Stimulated activated CD4-positive, alpha-beta T cell treated with anti-CD3 and anti-CD28 coated beads, Interleukin-12 subunit alpha, Interleukin-12 subunit beta, amount 100 ng/mL, for 4 hours (primary cell): ENCODE data around the gene DMTF1.

Source experiments
- DNase-seq: peaks from one replicate; pipeline ENCODE4 v3.0.0-alpha.2; 2020

Gene DMTF1

DNA sequence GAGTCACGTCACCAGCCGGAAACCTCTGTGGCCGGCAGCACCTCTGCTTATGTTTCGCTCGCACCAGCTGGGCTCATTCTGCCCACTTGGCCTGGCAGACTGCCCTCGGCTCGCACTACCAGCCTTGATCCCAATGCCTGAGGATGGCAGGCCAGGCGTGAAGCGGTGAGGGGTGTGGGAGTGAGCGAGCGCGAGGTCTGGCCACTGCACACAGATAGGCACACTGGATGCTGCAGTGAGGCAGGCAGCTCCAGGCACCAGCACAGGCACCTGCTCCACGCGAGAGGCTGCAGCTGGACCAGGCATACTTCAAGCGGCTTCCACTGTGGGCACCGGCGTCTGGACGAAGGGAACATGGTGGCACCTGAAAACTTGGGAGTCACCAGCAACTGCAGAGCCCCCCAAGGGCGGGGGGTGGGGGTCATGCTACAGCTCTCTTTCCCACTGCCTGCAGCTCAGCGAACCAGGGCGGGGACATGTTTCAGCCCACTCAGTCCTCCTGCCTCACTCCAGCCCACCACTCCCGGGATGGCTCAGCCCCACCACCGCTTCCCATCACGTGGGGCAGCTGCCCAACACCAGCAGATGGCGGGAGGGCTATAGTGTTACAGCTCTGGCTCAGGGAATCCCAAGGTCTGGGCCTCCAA, 5.4 kb upstream of the DMTF1 start:
- no peak for DNase-seq

- DNase-seq, result no peak
These were observed 4.8 kb upstream of the DMTF1 start for GRCh38 chr7:87147500-87147899.

- DNase-seq, result no peak
These were observed 3.8 kb upstream of the DMTF1 start for GRCh38 chr7:87148332-87148955.

GRCh38 chr7:87151002-87151728, 1.1 kb upstream of the DMTF1 start:
- no peak for DNase-seq

DNA sequence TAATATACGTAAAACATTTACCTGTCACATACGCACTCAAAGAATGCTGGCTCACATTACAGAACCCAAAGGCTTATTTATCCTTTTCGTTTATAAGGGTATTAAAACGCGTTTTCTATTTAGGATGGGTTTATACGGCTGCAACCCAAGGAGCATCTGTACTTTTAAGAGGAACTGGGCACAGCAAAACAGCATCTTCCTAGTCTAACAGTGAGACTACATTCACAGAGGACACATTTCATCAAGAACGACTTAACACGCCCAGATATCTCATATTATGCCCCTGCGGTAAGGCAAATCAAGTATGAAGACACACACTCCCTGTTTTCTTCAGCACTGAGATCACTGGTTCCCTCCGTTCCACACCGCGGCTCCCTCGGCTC, 533 bp upstream of the DMTF1 start:
- DNase-seq, result no peak

GRCh38 chr7:87152897-87153641, 816 bp downstream of the DMTF1 start:
- DNase-seq, result peak; percentile 17

DNA sequence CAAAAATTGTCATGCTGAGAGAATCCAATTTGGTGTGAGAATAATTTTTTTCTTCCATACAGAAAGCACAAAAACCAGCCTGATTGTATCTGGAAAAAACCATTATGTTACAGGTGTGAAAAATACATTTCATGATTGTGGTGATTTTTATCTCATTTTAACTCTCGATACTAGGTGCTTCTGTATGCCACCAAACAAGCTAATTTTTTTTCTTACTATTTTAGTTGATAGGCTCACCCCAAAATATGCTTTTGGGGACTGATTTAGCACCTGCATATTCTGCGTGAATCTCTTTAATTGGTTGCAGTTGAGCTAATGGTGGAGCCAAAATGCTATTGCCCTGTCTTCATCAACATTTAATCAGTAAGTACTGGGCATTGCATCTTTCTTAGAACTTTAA, 1.9 kb downstream of the DMTF1 start:
- no peak for DNase-seq

DNA sequence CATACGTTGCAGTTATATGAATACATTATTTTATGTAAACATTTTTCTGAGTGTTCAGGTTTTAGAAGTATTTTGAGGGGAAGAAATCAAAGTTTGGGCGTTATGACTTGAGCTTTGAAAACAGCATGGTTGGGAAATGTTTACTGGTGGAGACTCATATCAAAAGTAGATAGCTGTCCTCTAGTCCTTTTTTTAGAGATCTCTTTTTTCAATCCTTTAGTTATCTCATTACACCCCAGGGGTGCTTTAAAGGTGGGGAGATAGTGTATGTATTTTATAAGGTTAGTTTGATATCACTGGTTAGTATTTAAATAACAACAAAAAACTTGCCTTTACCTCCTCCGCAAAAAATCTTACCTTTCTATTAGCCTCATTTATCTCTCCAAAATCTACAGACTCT, 2.3 kb downstream of the DMTF1 start:
- no peak for DNase-seq

GRCh38 chr7:87155788-87156187, 3.5 kb downstream of the DMTF1 start:
- no peak for DNase-seq

GRCh38 chr7:87156709-87157108, 4.5 kb downstream of the DMTF1 start:
- DNase-seq, result no peak

DNA sequence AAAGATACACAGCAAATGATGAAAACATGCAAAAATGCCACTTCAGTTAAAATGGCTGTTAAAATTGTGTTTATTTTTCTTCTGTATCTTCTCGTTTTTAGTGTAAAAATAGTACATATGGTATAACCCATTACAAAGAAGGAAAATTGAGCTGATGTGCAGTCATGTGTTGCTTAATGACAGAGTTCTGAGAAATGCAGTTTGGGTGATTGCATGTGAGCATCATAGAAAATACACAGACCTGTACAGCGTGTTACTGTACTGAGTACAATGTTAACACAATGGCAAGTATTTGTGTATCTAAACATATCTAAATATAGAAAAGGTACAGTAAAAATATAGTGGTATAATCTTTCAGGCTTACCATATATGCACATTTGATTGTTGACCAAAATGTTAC, 7.3 kb downstream of the DMTF1 start:
- no peak for DNase-seq

GRCh38 chr7:87164433-87164832, 12.2 kb downstream of the DMTF1 start:
- no peak for DNase-seq

DNA sequence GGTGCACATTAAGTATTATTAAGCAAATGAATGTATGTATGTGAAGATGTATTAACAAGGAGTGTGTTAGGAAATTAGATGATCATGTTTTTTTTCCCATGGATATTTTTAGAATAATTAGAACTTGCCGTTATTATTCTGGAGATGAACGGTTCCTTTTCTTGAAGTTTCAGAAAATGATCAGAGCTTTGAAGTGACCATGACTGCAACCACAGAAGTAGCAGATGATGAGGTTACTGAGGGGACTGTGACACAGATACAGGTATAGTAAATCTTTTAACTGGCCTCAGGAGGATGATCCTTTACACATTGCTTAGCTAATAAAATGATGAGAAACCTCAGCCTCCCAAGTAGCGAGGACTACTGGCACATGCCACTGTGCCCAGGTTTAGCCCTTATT, 18.6 kb downstream of the DMTF1 start:
- no peak for DNase-seq

DNA sequence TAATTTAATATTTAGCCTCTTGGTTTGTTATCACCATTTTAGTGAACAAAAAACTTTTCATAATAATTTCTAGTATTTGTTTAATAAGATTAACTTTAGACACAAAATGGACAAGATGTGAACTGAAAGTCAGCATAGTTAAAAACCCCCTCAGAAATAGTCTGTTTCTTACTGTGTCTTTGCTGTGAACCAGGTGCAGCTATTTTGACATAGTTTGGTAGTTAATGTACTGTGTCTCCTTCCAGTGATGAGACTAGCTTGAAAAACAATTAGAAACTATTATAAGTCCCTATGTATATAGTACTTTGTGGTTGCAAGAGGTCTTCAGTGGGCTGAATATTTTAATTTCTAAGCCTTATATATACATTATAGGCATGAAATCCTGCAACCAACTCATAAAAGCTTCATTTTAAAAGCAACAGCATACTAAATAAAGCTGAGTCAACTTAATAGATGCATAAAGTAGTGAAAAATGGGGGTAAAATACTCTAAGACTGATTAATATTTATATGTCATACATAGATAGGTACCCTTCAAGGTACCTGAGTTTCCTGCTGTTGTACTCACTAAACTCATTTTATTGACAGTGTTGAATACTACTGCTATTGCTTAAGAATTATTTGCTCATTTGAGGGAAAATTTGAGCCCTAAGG, 19.2 kb downstream of the DMTF1 start:
- DNase-seq, result no peak

GRCh38 chr7:87173471-87173870, 21.2 kb downstream of the DMTF1 start:
- DNase-seq, result no peak

GRCh38 chr7:87178320-87178719, 26.1 kb downstream of the DMTF1 start:
- no peak for DNase-seq

DNA sequence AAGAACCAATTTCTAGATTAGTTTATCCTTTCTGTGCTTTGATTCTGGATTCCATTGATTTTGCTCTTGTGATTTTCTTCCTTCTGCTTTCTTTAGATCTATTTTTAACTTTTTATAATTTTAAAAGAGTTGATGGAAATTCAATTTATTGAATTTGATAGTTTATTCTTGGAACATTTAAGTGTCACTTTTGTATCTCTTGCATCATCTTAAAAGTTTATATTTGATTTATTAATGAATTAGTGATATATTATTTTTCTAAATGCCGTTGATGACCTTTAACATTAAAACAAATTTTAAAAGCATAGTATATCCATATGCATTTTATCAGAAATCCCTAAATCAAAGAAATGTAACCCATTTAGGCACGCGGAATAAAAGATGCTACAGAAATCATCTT, 26.9 kb downstream of the DMTF1 start:
- no peak for DNase-seq

DNA sequence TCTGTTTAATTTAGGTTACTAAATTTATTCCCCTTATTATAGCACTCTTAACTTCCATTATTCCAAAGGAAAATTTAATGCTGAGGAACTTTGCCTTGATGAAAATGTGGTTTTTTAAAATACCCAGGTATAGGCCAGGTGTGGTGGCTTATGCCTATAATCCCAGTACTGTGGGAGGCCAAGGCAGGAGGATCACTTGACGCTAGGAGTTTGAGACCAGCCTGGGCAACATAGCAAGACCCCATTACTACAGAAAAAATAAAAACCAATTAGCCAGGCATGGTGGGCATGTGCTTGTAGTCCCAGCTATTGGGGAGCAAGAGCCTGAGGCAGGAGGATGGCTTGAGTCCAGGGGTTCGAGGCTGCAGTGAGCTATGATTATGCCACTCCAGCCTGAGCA, 34.9 kb downstream of the DMTF1 start:
- DNase-seq, result no peak

- DNase-seq, result no peak
These were observed 36.7 kb downstream of the DMTF1 start for GRCh38 chr7:87188930-87189329.

- DNase-seq, result no peak
These were observed 38.5 kb downstream of the DMTF1 start for GRCh38 chr7:87190783-87191182.

- DNase-seq, result no peak
These were observed 40.7 kb downstream of the DMTF1 start for GRCh38 chr7:87192784-87193487.

DNA sequence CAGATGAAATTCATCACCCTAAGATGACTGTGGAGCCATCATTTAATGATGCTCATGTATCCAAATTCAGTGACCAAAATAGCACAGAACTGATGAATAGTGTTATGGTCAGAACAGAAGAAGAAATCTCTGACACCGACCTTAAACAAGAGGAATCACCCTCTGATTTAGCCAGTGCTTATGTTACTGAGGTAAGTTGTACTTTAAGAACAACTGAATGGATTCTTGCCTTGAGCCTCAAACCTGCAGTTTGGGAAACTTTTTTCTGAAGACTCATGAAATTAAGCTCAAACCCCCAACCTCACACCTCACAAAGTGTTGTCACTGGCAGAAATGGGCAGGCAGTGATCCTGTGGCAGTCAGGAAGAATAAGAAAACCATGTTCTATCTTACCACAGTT, 41.7 kb downstream of the DMTF1 start:
- DNase-seq, result no peak

GRCh38 chr7:87199241-87199640, 47.0 kb downstream of the DMTF1 start:
- DNase-seq, result no peak
